ACHN (cell line): Measurements from ENCODE around the gene FBXW11.
"Not testable (repeated sequence)": the region's sequence is repeated elsewhere in the genome, so short reads cannot be mapped to it uniquely, and the experiment has no call there.

Source experiments
- DNase-seq: peaks from one replicate; pipeline ENCODE4 v3.0.0-alpha.2; 2015
- in situ Hi-C: cut with HindIII; loops from 2 replicates; pipeline ENCODE4 v1.10.0; 2017; ENCODE audit warnings: low sequenced_read_pairs, low pct_ligation_motif_present, low pct_unique_long_range_greater_than_20kb

Gene FBXW11

GRCh38 chr5:171966270-171966669 lies 40.2 kb downstream of the FBXW11 start:
- no peak for DNase-seq
- in situ Hi-C loops = no loop called here

GRCh38 chr5:171965745-171966144 lies 40.7 kb downstream of the FBXW11 start:
- in situ Hi-C loops = no loop called here
- no peak for DNase-seq

GRCh38 chr5:171963416-171963815 lies 43.0 kb downstream of the FBXW11 start:
- in situ Hi-C loops = no loop called here
- DNase-seq = no peak

DNA sequence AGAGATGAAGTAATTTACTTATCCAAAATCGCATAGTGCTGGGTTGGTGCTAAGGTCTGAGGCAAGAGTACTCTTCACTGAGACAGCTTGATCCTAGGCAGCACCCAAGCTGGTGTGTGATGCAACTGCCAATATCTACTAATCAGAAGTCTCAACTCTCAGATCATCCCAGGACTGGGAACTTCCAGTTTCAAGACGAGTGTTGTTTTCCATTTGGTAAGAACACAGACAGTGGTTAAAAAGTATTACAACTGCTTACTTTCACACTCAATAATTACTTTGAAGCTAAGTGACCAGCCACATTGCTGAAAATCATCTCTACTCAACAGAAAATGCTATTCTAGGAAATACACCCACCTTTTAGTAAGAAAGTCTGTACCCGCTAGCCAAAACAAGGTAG lies 45.3 kb downstream of the FBXW11 start:
- in situ Hi-C loops = no loop called here
- DNase-seq = no peak

DNA sequence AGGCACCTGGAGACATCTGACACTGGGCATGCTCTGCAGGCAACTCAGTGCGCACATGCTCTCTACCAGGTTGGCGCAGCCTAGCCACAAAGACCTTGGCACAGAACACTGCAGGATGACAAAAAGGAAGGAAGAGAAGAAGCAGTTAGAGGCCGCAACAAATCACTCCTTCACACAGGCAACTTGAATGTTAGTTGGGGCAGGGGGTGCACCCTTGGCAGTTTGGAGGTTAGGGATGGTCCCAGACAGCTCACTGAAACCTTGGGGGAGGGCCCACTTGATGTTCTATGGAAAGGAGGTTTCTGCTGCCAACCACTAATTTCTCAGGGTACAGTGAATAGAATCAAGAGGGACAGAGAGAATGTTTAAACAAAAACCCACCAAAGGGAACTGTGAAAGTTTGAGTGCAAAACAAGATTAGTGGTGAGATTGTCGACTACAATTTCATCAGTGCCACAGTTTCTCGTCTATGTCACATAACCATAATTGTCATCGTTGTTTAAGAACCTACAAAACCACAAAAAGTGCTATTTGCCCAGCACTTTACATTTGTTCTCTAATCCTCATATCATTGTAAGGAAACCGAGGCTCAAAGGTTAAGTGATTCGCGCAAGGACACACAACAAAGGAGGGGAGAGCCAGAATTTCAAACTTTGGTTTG lies 48.7 kb downstream of the FBXW11 start:
- in situ Hi-C loops = no loop called here

DNA sequence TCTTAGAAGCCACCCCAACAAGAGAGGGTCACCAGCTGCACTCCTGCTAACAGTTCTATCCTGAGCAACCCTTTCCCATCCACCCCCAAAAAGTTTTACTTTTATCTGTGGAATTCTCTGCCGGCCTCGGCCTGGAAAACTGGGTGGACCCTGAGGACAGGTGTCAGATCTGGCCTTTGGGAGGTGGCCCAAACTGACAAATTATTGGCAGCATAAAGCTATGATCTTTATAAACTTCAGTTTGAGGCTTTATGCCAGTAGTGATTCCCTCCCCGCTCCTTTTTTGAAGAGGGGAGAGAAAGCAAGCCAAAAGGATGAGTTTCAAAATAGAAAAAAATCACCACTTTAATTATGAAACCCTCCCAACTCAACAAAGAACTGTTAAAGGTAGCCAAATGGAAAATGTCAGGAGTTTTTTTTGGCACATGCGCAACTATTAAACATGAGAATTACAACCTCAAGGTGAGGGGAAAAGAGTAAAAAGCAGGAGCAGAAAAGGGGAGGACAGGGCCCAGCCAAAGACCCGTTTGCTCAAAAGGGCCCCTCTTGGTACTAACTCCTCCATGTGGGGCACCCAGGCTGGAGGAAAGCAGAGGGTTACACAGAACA lies 49.4 kb downstream of the FBXW11 start:
- in situ Hi-C loops = no loop called here
- no peak for DNase-seq

More for the DNA sequence above, 48.7 kb downstream of the FBXW11 start:
- no peak for DNase-seq

- in situ Hi-C loops = no loop called here
- no peak for DNase-seq
Measured at GRCh38 chr5:171956314-171956713, 50.1 kb downstream of the FBXW11 start.

DNA sequence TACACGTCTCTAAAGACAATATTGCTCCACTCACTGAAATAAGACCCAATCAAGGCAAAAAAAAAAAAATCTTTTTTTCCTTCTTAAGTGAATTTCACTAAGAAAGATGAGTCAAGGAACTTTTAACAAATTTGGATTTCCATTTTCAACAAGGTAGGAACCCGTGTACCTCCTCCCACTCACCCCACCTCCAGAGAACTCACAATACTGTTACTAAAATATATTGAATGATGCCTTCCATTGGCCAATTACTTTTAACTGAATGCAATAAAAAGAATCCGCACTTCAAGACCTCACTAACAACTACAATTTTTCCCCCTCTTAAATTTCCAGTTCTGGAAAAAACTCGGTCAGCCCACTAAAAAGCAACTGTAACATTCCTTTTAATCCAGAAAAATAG lies 50.7 kb downstream of the FBXW11 start:
- in situ Hi-C loops = no loop called here
- no peak for DNase-seq

DNA sequence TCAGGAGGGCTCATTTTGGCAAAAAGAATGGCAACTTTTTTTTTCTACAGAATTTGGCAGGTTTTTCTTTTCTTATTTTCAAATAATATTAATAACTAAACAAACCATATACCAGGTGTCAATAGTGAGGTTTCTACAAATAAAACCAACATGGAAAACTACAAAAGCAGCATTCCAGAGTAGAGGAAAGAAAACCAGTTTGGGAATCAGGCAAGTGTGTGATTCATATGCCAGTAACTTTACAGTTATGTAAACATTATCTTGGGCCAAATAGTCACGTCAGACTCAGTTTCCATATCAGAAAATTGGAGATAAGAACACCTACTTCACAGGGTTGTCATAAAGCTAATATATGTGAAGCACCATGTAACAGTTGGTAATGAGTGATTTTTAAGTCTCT lies 51.7 kb downstream of the FBXW11 start:
- in situ Hi-C loops = no loop called here
- peak; percentile 13 for DNase-seq

DNA sequence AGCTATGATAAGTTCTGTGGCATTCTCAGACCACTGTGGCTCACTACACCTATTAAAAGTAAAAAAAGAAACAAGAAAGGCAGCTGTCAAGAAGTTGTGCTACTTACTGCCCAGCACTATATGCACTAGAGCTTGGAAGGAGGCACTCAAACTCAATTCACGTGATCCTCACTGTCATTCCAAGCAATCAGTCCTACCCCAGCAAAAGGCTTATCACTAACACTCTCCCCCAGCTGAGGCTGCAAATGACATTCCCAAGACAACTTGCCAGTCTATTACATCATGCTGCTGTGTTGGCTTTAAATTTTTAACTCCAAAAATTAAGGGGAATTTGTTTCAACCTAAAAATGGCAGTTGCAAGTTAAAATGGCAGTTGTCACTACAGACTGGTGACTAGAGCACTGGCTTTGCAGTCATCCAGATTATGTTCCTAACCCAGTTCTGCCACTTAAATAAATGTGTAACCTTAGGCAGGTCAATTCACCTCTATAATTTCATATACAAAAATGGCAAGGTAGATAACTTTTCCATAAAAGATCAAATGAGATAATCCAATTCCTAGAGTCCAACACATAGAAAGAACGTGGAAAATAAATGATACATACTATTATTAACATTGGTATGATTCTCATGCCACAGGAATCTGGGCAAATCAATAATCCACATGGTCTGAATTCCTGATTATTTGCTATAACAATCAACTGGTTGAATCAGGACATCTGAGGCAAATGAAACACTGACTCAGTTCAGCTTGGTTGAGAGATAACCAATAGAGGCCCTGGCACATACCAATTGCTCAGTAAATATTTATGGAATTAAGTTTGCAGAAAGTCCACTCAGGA lies 52.4 kb downstream of the FBXW11 start:
- in situ Hi-C loops = no loop called here
- peak; percentile 40 for DNase-seq

- in situ Hi-C loops = no loop called here
- no peak for DNase-seq
Measured at GRCh38 chr5:171952021-171952420, 54.4 kb downstream of the FBXW11 start.

DNA sequence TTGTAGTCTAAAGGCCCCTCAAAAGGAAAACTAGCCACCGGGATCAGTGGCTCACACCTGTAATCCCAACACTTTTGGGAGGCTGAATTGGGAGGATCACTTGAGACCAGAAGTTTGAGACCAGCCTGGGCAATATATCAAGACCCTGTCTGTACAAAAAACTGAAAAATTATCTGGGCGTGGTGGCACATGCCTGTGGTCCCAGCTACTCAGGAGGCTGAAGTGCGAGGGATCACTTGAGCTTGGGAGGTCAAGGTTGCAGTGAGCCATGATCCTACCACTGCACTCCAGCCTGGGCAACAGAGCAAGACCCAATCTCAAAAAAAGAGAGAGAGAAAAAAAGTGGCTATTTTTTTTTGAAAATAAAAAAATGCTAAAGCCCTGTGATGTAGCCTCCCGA lies 55.2 kb downstream of the FBXW11 start:
- DNase-seq = no peak
- in situ Hi-C loops = no loop called here

- in situ Hi-C loops = no loop called here
- no peak for DNase-seq
Measured at GRCh38 chr5:171946000-171946781, 60.2 kb downstream of the FBXW11 start.

DNA sequence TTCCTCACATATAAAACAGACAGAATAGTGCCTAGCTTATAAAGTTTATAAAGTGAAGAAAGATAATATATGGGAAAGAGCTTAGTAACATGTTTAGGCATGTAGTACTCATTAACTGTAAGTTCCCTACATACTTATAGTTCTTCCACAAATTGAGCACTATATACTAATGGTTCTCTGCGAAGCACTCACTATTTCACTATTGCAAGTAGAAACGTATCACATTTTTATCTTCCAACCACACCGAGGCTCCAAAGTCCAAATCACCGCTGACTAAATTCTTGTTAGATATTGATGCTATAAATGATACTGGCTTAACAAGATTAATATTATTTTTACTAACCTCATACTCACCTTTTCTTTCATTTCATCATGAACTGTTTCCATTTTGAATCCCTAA lies 61.0 kb downstream of the FBXW11 start:
- no peak for DNase-seq
- in situ Hi-C loops = no loop called here

DNA sequence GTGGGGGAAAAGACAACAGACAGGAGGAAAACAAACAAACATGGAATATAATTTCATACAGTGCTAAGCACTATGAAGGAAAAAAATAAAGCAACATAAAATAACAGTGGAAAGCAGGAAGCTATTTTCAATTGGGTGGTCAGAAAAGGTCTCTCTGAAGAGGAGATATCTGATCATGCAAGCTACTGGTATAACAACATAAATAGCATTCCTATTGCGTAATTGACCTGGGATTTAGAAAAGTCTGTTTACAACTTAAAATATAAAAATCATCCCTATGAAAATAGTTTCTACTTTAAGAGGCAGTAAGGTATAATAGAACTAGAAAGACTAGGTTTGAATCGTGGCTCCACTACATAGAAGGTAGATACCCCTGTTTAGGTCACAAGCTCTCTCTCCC lies 61.4 kb downstream of the FBXW11 start:
- in situ Hi-C loops = no loop called here
- no peak for DNase-seq

DNA sequence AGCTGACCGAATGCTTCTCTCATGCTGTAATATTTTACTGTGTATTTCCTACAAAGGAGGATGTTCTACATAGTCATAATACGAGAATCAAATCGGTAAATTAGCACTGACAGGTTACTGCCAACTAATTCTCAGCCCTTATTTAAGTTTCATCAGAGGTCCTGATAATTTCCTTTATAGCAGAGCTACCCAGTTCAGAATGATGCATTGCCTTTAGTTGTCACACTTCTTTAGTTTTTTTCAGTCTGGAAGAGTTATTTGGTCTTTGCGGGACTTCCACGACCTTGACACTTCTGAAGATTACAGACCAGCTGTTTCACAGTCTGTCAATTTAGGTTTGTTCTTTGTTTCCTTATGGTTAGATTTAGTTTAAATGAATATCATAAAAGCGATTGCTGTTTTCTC lies 64.3 kb downstream of the FBXW11 start:
- DNase-seq, in situ Hi-C loops: not testable (repeated sequence)

GRCh38 chr5:171941675-171942074 lies 64.8 kb downstream of the FBXW11 start:
- in situ Hi-C loops, DNase-seq: not testable (repeated sequence)

DNA sequence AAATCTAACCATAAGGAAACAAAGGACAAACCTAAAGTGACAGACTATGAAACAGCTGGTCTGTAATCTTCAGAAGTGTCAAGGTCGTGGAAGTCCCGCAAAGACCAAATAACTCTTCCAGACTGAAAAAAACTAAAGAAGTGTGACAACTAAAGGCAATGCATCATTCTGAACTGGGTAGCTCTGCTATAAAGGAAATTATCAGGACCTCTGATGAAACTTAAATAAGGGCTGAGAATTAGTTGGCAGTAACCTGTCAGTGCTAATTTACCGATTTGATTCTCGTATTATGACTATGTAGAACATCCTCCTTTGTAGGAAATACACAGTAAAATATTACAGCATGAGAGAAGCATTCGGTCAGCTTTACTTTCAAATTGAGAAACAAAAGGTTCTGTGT lies 65.2 kb downstream of the FBXW11 start:
- DNase-seq, in situ Hi-C loops: not testable (repeated sequence)

GRCh38 chr5:171939951-171940350 lies 66.5 kb downstream of the FBXW11 start:
- no peak for DNase-seq
- in situ Hi-C loops = no loop called here
